SK-N-SH treated with all-trans-retinoic acid at 6 μM for 48 hours (cell line): ENCODE measurements around the gene DNAJC5G.

Experiments used
- ATAC-seq: fragments of 200-7000 bp; cut with Tn5 transposase; 3 replicates; pipeline ENCODE4 v1.9.1; 2020; ENCODE audit warnings: mild to moderate bottlenecking, moderate library complexity
- BACH2 ChIP-seq: fragments of 250-450 bp; sonication (Bioruptor Pico); IDR thresholded peaks from 2 replicates; pipeline ENCODE4 v1.9.0; 2021; ENCODE audit warnings: mild to moderate bottlenecking, borderline replicate concordance
- CSDC2 ChIP-seq: fragments of 250-450 bp; sonication (Bioruptor Pico); IDR thresholded peaks from 2 replicates; pipeline ENCODE4 v1.5.0; 2020; ENCODE audit warnings: mild to moderate bottlenecking, moderate library complexity
- GLIS3 ChIP-seq: fragments of 250-450 bp; sonication (Bioruptor Pico); IDR thresholded peaks from 2 replicates; pipeline ENCODE4 v1.5.0; 2020; ENCODE audit warnings: mild to moderate bottlenecking, moderate library complexity
- ISL1 ChIP-seq: fragments of 250-450 bp; sonication (Bioruptor Pico); IDR thresholded peaks from 2 replicates; pipeline ENCODE4 v2.1.2; 2022; ENCODE audit warnings: mild to moderate bottlenecking, moderate library complexity
- OSR1 ChIP-seq: fragments of 250-450 bp; sonication (Bioruptor Pico); IDR thresholded peaks from 2 replicates; pipeline ENCODE4 v1.8.0; 2022; ENCODE audit warnings: moderate library complexity, mild to moderate bottlenecking, inconsistent platforms
- SNAI2 ChIP-seq: fragments of 250-450 bp; sonication (Bioruptor Pico); IDR thresholded peaks from 2 replicates; pipeline ENCODE4 v1.5.0; 2020; ENCODE audit warnings: mild to moderate bottlenecking, moderate library complexity
- TCF4 ChIP-seq: fragments of 250-450 bp; sonication (Bioruptor Pico); IDR thresholded peaks from 2 replicates; pipeline ENCODE4 v1.8.0; 2021; ENCODE audit warnings: mild to moderate bottlenecking, moderate library complexity, borderline replicate concordance
- TOX ChIP-seq: fragments of 250-450 bp; sonication (Bioruptor Pico); IDR thresholded peaks from 2 replicates; pipeline ENCODE4 v1.8.0; 2021; ENCODE audit warnings: mild to moderate bottlenecking, moderate library complexity, borderline replicate concordance
- ZC3H10 ChIP-seq: fragments of 250-450 bp; sonication (Bioruptor Pico); IDR thresholded peaks from 2 replicates; pipeline ENCODE4 v1.5.1; 2021; ENCODE audit warnings: mild to moderate bottlenecking, moderate library complexity
- ZFP3 ChIP-seq: fragments of 250-450 bp; sonication (Bioruptor Pico); IDR thresholded peaks from 2 replicates; pipeline ENCODE4 v1.5.0; 2020; ENCODE audit warnings: mild to moderate bottlenecking, moderate library complexity
- ZFP30 ChIP-seq: fragments of 450-650 bp; formaldehyde crosslinking; IDR thresholded peaks from 2 replicates; pipeline ENCODE4 v1.5.0; 2022; ENCODE audit warnings: mild to moderate bottlenecking, moderate library complexity
- ZNF565 ChIP-seq: fragments of 450-650 bp; formaldehyde crosslinking; conservative IDR thresholded peaks from 2 replicates; pipeline ENCODE4 v1.5.0; 2020; ENCODE audit warnings: low read depth, mild to moderate bottlenecking, moderate library complexity
- ZNF70 ChIP-seq: fragments of 450-650 bp; formaldehyde crosslinking; IDR thresholded peaks from 2 replicates; pipeline ENCODE4 v1.5.0; 2020; ENCODE audit warnings: mild to moderate bottlenecking, moderate library complexity
- ZNF8 ChIP-seq: fragments of 450-650 bp; formaldehyde crosslinking; IDR thresholded peaks from 2 replicates; pipeline ENCODE4 v1.5.0; 2020; ENCODE audit warnings: mild to moderate bottlenecking, moderate library complexity
- TF ChIP-seq, protein P1 (sequence below): fragments of 250-450 bp; sonication (Bioruptor Pico); IDR thresholded peaks from 2 replicates; pipeline ENCODE4 v1.8.0; 2021; ENCODE audit warnings: low read depth, mild to moderate bottlenecking, moderate library complexity, borderline replicate concordance
- TF ChIP-seq, protein P2 (sequence below): fragments of 250-450 bp; sonication (Bioruptor Pico); IDR thresholded peaks from 2 replicates; pipeline ENCODE4 v1.8.0; 2020; ENCODE audit warnings: mild to moderate bottlenecking, moderate library complexity, borderline replicate concordance
- TF ChIP-seq, protein P3 (sequence below): fragments of 250-450 bp; sonication (Bioruptor Pico); IDR thresholded peaks from 2 replicates; pipeline ENCODE4 v1.5.1; 2020; ENCODE audit warnings: low read depth, mild to moderate bottlenecking, moderate library complexity
- TF ChIP-seq, protein P4 (sequence below): fragments of 250-450 bp; sonication (Bioruptor Pico); IDR thresholded peaks from 2 replicates; pipeline ENCODE4 v1.5.0; 2020; ENCODE audit warnings: mild to moderate bottlenecking, moderate library complexity

DNAJC5G gene

DNA sequence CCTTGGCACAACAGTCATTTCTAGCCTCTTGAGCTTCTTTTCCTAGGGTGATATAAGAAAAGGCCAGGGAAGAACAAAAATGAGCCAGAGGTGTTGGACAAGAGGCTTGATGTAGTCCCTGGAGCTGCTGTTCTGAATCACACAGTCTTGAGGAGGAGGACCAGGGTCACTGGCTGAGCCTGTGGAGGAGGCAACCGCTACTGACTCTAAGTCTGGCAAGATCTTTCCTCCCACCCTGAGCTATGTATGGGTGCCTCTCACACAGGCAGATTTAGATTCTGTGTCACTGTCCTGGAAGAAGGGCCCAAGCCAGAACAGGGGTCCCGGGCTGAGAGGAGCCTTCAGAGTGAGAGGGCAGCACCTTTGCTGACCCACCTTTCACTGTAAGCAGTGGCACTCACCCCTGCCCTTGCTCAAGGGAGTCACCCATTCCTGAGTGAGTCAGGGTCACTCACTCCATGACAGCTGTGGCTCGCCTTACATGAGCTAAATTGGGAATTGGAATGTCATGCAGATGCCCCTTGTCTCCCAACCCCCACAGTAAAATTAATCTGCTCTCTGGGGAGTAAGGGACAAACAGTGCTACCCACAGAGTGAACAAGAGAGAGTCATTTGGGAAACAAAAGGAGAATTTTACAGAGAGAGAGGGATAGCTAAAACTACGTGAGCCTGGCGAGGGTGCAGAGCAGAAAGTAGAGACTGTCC lies 6.8 kb downstream of the DNAJC5G start, which contains the start of gene TRIM54:
TRIM54 (plus strand) TSS at position 575 of the 705 bp plus-strand sequence. CDS start 303 bp downstream, outside the sequence.
- no peak for ATAC-seq
- TF ChIP-seq CSDC2 (CRISPR knock-in tag) (no peak), ZNF565 (no peak), SNAI2 (CRISPR knock-in tag) (no peak)

DNA sequence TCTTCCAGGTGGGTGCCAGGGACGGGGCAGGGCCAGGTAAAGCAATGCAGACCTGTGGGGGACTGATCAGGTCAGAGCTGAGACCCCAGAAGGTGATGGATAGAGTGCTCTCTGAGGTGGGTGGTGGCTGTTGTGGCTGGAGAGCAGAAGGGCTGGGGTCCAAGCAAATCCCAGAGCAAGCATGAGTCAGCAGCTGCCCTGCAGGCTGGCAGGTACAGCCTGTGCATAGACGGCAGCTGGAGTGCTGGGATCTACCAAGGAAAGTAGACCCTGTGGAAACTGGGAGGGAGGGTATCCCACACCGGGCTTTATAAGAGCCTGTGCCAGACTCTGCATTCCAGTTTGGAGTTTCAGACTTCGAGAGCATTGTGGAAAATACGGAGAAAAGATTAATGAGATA lies 7.7 kb downstream of the DNAJC5G start:
- 0 out of 3 replicates have a peak, but pooled peaks have one; percentile 20 for ATAC-seq
- TF ChIP-seq, protein P1, sequence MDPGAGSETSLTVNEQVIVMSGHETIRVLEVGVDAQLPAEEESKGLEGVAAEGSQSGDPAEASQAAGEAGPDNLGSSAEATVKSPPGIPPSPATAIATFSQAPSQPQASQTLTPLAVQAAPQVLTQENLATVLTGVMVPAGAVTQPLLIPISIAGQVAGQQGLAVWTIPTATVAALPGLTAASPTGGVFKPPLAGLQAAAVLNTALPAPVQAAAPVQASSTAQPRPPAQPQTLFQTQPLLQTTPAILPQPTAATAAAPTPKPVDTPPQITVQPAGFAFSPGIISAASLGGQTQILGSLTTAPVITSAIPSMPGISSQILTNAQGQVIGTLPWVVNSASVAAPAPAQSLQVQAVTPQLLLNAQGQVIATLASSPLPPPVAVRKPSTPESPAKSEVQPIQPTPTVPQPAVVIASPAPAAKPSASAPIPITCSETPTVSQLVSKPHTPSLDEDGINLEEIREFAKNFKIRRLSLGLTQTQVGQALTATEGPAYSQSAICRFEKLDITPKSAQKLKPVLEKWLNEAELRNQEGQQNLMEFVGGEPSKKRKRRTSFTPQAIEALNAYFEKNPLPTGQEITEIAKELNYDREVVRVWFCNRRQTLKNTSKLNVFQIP (CRISPR knock-in tag) = no peak
- TF ChIP-seq ZNF70 (CRISPR knock-in tag) = peak; percentile 68
- TF ChIP-seq GLIS3 = no peak
- TF ChIP-seq BACH2 (CRISPR knock-in tag) = no peak
- no peak for TF ChIP-seq ZFP3 (CRISPR knock-in tag)
- TF ChIP-seq, protein P2, sequence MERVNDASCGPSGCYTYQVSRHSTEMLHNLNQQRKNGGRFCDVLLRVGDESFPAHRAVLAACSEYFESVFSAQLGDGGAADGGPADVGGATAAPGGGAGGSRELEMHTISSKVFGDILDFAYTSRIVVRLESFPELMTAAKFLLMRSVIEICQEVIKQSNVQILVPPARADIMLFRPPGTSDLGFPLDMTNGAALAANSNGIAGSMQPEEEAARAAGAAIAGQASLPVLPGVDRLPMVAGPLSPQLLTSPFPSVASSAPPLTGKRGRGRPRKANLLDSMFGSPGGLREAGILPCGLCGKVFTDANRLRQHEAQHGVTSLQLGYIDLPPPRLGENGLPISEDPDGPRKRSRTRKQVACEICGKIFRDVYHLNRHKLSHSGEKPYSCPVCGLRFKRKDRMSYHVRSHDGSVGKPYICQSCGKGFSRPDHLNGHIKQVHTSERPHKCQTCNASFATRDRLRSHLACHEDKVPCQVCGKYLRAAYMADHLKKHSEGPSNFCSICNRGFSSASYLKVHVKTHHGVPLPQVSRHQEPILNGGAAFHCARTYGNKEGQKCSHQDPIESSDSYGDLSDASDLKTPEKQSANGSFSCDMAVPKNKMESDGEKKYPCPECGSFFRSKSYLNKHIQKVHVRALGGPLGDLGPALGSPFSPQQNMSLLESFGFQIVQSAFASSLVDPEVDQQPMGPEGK = no peak
- TF ChIP-seq, all 23 proteins: peak for 1

GRCh38 chr2:27284996-27285395 lies 9.8 kb downstream of the DNAJC5G start:
- TF ChIP-seq, protein P3, sequence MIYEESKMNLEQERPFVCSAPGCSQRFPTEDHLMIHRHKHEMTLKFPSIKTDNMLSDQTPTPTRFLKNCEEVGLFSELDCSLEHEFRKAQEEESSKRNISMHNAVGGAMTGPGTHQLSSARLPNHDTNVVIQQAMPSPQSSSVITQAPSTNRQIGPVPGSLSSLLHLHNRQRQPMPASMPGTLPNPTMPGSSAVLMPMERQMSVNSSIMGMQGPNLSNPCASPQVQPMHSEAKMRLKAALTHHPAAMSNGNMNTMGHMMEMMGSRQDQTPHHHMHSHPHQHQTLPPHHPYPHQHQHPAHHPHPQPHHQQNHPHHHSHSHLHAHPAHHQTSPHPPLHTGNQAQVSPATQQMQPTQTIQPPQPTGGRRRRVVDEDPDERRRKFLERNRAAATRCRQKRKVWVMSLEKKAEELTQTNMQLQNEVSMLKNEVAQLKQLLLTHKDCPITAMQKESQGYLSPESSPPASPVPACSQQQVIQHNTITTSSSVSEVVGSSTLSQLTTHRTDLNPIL = no peak
- TF ChIP-seq ZNF8 (CRISPR knock-in tag) = no peak
- TF ChIP-seq TOX (CRISPR knock-in tag) = no peak
- ATAC-seq = no peak

- no peak for ATAC-seq
- no peak for TF ChIP-seq ZNF70 (CRISPR knock-in tag)
Measured at GRCh38 chr2:27285481-27285880, 10.2 kb downstream of the DNAJC5G start.

GRCh38 chr2:27288610-27289009 lies 13.4 kb downstream of the DNAJC5G start:
- peak; percentile 50 for TF ChIP-seq TCF4 (CRISPR knock-in tag)
- TF ChIP-seq, protein P3 = peak; percentile 58; the same call in 1 of the 2 replicates
- peak; percentile 79 for TF ChIP-seq ISL1 (CRISPR knock-in tag)
- no peak for TF ChIP-seq OSR1 (CRISPR knock-in tag)
- TF ChIP-seq ZC3H10 (CRISPR knock-in tag) = no peak
- TF ChIP-seq SNAI2 (CRISPR knock-in tag) = no peak
- TF ChIP-seq ZFP30 (CRISPR knock-in tag) = no peak
- TF ChIP-seq, protein P4, sequence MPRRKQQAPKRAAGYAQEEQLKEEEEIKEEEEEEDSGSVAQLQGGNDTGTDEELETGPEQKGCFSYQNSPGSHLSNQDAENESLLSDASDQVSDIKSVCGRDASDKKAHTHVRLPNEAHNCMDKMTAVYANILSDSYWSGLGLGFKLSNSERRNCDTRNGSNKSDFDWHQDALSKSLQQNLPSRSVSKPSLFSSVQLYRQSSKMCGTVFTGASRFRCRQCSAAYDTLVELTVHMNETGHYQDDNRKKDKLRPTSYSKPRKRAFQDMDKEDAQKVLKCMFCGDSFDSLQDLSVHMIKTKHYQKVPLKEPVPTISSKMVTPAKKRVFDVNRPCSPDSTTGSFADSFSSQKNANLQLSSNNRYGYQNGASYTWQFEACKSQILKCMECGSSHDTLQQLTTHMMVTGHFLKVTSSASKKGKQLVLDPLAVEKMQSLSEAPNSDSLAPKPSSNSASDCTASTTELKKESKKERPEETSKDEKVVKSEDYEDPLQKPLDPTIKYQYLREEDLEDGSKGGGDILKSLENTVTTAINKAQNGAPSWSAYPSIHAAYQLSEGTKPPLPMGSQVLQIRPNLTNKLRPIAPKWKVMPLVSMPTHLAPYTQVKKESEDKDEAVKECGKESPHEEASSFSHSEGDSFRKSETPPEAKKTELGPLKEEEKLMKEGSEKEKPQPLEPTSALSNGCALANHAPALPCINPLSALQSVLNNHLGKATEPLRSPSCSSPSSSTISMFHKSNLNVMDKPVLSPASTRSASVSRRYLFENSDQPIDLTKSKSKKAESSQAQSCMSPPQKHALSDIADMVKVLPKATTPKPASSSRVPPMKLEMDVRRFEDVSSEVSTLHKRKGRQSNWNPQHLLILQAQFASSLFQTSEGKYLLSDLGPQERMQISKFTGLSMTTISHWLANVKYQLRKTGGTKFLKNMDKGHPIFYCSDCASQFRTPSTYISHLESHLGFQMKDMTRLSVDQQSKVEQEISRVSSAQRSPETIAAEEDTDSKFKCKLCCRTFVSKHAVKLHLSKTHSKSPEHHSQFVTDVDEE = peak; percentile 62; the same call in 1 of the 2 replicates
- no peak for TF ChIP-seq GLIS3
- TF ChIP-seq BACH2 (CRISPR knock-in tag) = no peak
- ATAC-seq = no peak
